Testis (tissue), 2 donors: ENCODE results near the gene TTC33.

Experiments used
- POLR2A ChIP-seq: fragments of 450-650 bp; IDR thresholded peaks from one replicate; pipeline ENCODE4 v1.6.1; 2017; ENCODE audit warnings: antibody characterized with exemption, mild to moderate bottlenecking, moderate library complexity
- TF ChIP-seq, protein P1 (sequence below), 3 experiments: fragments of 450-650 bp in 2 of 3; fragments of 200-600 bp in 1 of 3; sonication (generic) in 1 of 3; IDR thresholded peaks; one replicate each; pipeline ENCODE4 v1.5.1; 2016 to 2019; ENCODE audit warnings: antibody characterized with exemption in 3 of 3, mild to moderate bottlenecking in 2 of 3, moderate library complexity in 1 of 3

DNA sequence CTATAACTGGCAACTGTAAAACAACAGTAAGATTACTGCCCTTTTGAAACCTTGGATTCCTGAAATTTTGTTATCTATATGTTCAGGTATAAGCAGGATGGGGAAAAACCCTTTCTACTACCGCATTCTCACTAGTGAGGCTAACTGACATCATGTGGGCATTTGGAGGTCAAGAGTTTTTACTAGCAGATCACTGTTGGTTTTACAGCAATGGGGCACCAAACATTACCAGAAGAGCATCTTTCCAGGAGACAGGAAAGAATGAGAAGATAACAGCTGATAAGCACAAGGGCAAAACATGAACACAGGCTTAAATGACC lies 20.9 kb upstream of the TTC33 start:
- TF ChIP-seq, protein P1, sequence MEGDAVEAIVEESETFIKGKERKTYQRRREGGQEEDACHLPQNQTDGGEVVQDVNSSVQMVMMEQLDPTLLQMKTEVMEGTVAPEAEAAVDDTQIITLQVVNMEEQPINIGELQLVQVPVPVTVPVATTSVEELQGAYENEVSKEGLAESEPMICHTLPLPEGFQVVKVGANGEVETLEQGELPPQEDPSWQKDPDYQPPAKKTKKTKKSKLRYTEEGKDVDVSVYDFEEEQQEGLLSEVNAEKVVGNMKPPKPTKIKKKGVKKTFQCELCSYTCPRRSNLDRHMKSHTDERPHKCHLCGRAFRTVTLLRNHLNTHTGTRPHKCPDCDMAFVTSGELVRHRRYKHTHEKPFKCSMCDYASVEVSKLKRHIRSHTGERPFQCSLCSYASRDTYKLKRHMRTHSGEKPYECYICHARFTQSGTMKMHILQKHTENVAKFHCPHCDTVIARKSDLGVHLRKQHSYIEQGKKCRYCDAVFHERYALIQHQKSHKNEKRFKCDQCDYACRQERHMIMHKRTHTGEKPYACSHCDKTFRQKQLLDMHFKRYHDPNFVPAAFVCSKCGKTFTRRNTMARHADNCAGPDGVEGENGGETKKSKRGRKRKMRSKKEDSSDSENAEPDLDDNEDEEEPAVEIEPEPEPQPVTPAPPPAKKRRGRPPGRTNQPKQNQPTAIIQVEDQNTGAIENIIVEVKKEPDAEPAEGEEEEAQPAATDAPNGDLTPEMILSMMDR (IDR thresholded peaks at IDR 0.05): no peak
- no peak for TF ChIP-seq POLR2A
